Caki2 (cell line): ENCODE measurements around the gene PGRMC2. TPM values are rescaled to one million over a fixed set of nuclear protein-coding genes. Genes with fewer than 3 reads are reported as not detected.

Experiments used
- DNase-seq: peaks from one replicate; pipeline ENCODE4 v3.0.0-alpha.2; 2015; ENCODE audit warnings: low read depth
- in situ Hi-C: cut with HindIII; loops from 2 replicates; pipeline ENCODE4 v1.10.0; 2016; ENCODE audit warnings: low sequenced_read_pairs, low pct_unique_long_range_greater_than_20kb, mixed read lengths
- total RNA-seq: library from RNA; depleted of rRNA; stranded (reverse); fragments of >200 nt; shearing (Covaris generic); gene quantifications from 2 replicates; pipeline ENCODE4 v1.2.3, GENCODE V29; 2014; ENCODE audit warnings: low replicate concordance

The PGRMC2 gene
- total RNA-seq, 1 experiment from 2014 or later, result 84.3 TPM

DNA sequence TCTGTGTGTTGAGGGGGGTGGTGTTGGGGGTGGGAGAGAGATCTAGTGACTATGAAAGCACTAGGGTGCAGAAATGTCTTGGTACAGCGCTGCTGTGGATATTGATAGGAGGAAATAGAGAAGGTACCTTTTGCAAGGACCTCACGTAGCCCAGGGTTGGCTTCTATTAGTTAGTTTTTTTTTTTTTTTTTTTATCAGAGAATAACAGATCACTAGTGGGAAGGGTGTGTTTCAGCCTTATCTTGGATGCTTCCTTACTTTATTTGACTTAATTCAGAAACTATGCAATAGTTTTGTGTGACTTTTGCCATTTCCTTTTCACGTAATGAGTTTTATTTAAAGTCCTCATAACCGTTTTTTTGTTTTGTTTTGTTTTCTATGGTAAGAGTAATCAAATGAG lies 16.4 kb upstream of the PGRMC2 start:
- in situ Hi-C loops, result no loop called here
- DNase-seq, result no peak

GRCh38 chr4:128303405-128303785 lies 15.8 kb upstream of the PGRMC2 start:
- in situ Hi-C loops, result no loop called here
- no peak for DNase-seq

DNA sequence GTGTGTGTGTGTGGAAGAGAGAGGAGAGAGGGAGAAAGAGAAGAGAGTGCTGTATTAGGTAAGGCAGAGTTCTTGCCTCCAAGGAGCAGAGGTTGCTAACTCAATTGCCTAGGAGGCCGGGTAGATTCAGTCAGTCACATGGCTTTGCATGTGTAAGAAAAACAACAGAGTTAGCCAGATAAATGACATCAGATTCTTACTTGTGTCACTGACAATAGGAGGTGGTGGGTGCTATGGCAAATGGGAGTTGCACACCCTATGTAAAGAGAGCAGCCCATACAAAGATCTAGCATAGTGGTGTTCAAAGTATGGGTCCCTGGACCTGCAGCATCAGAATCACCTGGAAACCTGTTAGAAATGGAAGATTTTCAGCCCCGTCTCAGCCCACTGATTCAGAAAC lies 14.4 kb upstream of the PGRMC2 start:
- DNase-seq, result no peak
- in situ Hi-C loops, result no loop called here

DNA sequence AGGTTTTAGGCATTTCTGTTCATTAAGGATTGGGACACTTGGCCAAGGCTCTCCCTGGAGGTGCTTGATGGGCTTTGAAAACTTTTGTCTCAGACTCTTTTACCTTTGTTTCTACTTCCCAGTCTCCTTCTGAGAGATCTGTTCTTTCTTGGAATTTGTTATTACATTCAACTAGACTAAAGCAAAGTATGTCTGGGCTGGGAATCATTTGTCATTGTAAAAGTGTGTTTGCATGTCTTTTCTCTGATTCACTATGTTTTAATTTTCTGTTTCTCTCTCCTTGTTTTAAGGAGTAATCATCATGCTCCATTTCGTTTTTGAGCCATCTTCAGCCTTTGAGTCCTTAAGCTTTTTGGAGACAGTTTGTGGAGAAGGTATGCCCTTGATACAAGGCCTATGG lies 12.2 kb upstream of the PGRMC2 start:
- DNase-seq, result no peak
- in situ Hi-C loops, result no loop called here

DNA sequence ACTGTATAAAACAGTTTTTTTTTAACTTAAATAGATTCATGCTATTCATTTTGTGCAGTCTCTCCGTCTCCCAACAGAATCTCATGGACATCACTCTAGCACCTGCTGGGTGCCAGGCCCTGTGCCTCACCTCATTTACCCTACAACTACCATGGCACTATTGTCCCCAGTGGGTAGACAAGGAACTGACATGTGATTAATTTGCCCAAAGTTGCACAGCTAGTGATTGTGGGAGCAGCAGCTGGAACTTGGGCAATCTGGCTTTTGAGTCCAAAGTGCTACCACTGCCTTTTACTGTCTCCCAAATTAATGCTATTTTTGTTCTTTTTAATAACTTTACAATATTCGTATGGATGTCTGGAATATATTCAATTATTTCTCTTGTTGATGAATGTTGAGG lies 11.2 kb upstream of the PGRMC2 start:
- in situ Hi-C loops, result no loop called here

DNA sequence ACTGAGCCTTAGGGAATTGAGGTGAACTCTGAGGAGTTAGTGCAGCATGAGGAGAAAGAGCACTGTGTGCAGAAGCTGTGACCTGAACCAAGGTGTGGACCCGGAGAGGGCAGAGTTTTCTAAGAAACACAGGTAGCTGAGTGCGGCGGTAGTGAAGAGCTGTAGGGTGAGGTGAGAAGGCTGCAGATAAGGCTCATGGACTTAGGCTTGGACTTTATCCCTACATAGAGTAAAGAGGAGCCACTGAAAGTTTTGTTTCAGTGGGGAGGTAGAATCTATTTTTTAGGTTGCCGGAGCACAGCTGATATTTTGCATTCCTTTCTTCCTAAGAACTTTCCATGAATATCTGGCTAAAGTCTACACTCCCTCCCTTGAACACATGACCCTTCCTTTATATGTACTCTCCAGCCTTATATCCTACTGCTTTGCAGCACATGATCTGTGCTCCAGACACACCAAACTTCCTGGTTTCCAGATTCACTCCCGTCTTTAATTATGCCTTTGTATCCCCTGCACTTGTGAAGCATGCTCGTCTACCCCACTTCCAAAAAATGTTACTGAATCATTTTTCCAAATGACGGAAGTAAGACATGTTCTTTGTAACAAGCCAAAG lies 10.6 kb upstream of the PGRMC2 start:
- no peak for DNase-seq
- in situ Hi-C loops, result no loop called here

More for the DNA sequence above, 11.2 kb upstream of the PGRMC2 start:
- no peak for DNase-seq

GRCh38 chr4:128295255-128295654 lies 7.6 kb upstream of the PGRMC2 start:
- in situ Hi-C loops, result no loop called here
- DNase-seq, result no peak

- no peak for DNase-seq
- in situ Hi-C loops, result no loop called here
Measured at GRCh38 chr4:128294464-128294863, 6.9 kb upstream of the PGRMC2 start.

DNA sequence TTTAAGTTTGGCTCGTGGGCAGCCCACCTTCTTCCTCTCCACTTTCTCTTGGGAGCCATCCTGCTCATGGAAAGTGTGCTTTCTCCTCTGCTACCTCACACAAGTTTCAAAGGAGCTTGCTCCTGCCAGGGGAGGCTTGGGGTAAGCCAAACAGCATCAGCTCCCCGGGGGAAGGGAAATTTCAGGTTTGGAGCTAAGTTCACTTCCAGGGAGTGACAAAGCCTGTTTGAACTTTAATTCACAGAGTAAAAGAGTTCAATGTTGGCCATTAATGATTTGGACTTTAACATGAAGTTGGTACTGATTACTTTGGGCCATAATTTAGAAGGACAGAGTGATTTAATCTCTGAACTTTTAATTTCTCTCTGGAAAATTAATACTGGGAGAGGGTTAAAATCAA lies 4.7 kb upstream of the PGRMC2 start:
- in situ Hi-C loops, result no loop called here
- DNase-seq, result no peak

- in situ Hi-C loops, result no loop called here
- DNase-seq, result no peak
Measured at GRCh38 chr4:128291096-128291495, 3.5 kb upstream of the PGRMC2 start.

DNA sequence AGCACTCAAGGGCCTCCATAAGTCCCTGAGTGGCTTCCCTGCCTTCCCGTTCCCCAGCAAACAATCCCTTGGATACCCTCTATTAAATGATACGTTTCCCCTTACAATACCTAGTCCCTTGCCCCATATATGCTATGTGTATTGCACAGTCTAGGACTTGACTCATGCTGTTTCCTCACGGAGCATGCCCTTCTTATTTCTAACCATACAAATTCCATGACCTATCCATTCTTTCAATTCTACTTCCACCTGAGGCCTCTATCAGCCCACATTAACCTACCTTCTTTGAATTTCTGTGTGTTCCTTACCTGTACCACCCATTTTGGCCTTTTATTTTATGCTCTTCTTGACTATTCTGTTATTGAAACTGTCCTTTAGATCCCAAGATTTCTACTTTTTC lies 2.9 kb upstream of the PGRMC2 start:
- in situ Hi-C loops, result no loop called here

GRCh38 chr4:128289523-128290158 lies 2.0 kb upstream of the PGRMC2 start:
- DNase-seq, result no peak
- in situ Hi-C loops, result no loop called here

More for the DNA sequence above, 2.9 kb upstream of the PGRMC2 start:
- DNase-seq, result no peak

DNA sequence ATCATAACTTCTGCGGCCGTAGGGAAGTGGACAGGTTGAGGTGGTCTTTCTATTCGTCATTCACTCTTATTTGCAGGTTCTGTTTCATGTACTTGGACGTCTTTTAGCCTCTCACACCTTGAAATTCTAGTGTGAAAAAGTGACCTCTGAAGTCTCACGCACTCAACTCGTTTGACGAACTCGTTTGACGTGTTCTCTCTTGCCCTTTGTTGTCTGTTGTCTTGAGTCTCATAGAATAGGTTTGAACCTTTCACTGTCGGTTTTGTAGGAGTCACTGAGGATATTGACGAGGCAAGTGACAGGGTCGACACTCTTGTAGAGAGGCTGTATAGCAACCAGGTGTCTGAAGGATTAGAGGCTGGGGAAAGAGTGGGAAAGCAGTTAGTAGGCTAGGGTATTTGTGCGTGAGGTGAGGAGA lies 1.1 kb upstream of the PGRMC2 start:
- in situ Hi-C loops, result no loop called here
- no peak for DNase-seq

- peak; percentile 100 for DNase-seq
Measured at GRCh38 chr4:128287871-128288688, 467 bp upstream of the PGRMC2 start.

GRCh38 chr4:128286474-128287058 lies 1.0 kb downstream of the PGRMC2 start:
- in situ Hi-C loops, result no loop called here
- peak; percentile 73 for DNase-seq

More at GRCh38 chr4:128287871-128288688, 467 bp upstream of the PGRMC2 start:
- in situ Hi-C loops, result no loop called here

- in situ Hi-C loops, result no loop called here
Measured at GRCh38 chr4:128285085-128285997, 2.3 kb downstream of the PGRMC2 start.

DNA sequence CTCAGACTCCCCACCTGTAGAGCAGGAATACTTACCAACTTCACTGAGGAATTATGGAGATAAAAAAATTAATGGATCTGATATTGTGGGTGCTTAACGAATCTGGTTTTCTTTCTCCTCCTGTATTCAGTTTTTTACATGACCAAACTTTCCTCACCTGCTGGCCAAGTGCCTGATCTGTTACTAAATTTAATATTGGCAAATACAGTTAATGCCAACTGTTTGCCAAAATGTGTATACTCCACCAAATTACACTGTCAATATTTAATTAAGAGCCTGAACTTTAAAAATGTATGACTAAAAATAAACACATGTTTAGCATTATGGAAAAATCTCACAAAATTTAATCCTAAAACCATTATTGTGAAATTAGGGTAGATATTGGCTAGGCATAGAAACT lies 3.3 kb downstream of the PGRMC2 start:
- in situ Hi-C loops, result no loop called here
- no peak for DNase-seq

More at GRCh38 chr4:128285085-128285997, 2.3 kb downstream of the PGRMC2 start:
- peak; percentile 37 for DNase-seq

DNA sequence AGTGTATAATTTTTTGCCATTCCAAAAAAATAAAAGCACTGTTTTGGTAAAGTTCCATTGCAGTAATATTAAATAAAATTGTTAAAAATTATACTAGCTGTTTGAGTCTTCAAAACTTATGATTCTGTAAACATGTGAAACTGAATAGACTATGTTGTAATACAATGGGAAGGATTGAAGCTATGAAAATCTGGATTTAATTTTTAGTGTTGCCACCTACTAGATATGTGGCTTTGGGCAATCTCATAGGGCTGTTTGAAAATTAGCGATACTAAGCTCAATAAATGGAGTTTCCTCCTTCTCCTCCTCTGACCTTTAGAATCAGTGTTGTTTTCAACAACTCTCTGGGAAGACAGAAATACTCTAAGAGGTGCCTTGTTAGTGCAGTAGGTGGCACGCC lies 4.5 kb downstream of the PGRMC2 start:
- in situ Hi-C loops, result no loop called here
- DNase-seq, result no peak
